HG03457 (cell line): ENCODE results near the gene RNF19B.
"Not testable (repeated sequence)": the region's sequence is repeated elsewhere in the genome, so short reads cannot be mapped to it uniquely, and the experiment has no call there.

ENCODE experiments used
- ATAC-seq: cut with Tn5 transposase; IDR thresholded peaks from one replicate; pipeline ENCODE4 v1.9.1; 2021; ENCODE audit warnings: moderate number of reproducible peaks; ENCODE audit not compliant: unreplicated experiment

RNF19B gene

GRCh38 chr1:32992489-32993323 lies 28.1 kb upstream of the RNF19B start:
- peak; percentile 79 for ATAC-seq

- ATAC-seq = peak; percentile 20
These were observed 27.3 kb upstream of the RNF19B start for GRCh38 chr1:32991819-32992488.

DNA sequence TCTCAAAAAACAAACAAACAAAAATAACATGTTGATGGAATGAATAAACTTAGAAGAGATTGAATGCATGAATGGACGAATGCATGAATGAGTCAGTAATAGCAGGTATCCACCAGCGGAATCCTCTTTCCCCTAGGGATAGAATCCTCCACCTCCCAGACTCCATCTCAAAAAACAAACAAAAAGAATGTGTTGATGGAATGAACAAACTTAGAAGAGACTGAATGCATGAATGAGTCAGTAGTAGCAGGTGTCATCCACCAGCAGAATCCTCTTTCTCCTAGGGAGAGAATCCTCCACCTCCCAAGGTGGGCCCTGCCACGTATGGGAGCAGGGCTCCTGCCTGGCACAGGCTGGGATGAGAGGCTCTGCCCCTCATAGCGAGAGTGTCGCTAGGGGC lies 26.8 kb upstream of the RNF19B start:
- no peak for ATAC-seq

DNA sequence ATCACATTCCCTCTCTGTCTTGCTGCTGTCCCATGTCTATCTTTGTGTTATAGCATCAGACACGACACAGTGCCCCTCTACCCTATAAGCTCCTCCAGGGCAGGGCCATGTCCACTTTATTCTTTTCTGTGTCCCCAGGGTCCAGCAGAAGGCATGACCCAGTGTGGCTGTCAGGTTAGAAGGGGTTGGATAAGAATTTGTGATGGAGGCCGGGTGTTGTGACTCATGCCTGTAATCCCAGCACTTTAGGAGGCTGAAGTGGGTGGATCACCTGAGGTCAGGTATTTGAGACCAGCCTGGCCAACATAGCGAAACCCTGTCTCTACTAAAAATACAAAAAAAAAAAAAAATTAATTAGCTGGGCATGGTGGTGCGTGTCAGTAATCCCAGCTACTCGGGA lies 26.3 kb upstream of the RNF19B start:
- no peak for ATAC-seq

- no peak for ATAC-seq
These were observed 24.8 kb upstream of the RNF19B start for GRCh38 chr1:32989160-32990050.

DNA sequence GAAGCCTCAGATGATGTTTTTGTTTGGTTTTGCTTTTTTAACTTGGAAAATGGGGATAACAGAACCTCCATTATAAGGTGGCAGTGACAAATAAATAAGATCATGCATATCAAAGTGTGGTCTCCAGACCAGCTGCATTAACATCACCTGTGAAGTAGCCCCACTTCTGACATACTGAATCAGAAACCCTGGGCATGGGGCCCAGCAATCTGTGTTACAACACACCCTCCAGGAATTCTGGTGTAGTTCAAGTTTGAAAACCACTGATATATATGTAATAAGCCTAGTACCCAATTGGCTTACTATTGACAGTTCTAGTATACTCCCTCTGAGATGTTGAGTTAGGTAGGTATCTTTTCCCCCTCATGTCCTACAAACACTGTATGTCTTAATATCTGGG lies 24.1 kb upstream of the RNF19B start:
- no peak for ATAC-seq

GRCh38 chr1:32985226-32985625 lies 20.6 kb upstream of the RNF19B start:
- no peak for ATAC-seq

DNA sequence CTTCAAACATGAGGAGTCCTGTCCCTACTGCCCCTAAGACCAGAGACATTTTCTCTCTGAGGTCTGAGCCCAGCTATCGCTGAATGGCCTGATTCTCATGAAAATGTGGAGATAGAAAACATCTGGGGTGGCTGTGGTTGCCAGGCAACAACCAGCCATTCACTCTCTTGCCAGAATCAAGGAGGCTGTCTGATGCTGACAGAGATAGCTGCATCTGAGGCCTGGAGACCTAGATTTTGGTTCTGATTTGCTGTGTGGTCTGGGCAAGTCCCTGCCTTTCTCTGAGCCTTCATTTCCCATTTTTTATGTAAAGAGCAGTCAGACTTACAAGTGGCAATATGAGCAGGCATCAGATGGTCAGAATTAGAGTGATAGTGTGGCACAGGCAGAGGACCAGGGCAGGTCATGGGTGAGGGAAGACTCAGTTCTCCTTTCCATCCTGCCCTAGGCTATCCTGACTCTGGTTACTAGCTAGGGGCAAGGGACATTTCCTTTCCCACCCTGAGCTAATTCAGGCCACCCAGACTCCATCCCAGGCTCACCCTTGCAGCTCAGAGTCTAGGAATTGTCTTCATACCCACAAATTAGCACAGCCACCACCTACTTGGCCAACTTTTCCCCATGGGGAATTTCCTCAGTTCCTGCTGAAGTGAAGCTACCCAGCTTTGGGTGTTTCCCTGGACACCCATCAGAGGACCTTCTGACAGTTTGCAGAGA lies 20.0 kb upstream of the RNF19B start:
- ATAC-seq = no peak

DNA sequence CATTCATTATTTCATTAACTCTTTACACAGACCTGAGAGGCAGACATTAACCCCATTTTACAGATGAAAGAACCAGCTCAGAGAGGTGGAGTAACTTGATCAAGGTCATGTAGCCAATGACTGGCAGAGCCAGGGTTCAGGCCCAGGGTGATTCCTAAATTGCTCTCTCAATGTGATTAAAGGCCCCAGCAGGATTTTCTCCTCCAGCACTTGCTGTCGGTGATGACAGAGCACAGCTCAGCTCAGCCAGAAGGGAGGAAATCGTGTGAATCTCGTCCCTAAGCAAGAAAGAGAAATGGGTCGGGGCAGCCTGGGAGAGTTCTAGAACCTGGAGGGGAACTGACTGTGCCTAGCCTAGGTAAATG lies 19.5 kb upstream of the RNF19B start:
- ATAC-seq = no peak

DNA sequence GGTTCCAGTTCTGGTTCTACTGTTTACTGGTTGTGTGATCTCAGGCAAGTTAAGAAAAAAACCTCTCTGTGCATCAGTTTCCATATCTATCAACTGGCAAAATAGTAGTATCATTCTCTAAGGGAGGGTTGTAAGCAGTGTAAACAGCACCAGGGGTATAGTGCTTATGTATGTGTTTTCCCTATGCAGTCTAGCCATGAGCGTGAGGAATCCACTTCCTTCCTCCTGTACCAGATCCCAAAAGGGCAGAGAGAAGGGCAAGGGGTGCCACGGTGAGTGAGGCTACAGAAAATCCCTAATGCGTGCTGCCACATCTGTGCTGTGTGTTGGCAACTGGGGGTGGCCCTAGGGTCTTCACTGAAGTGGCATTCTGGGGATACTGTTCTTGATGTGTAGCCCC lies 18.4 kb upstream of the RNF19B start:
- no peak for ATAC-seq

- peak; percentile 87 for ATAC-seq
These were observed 16.6 kb upstream of the RNF19B start for GRCh38 chr1:32981003-32981901.

DNA sequence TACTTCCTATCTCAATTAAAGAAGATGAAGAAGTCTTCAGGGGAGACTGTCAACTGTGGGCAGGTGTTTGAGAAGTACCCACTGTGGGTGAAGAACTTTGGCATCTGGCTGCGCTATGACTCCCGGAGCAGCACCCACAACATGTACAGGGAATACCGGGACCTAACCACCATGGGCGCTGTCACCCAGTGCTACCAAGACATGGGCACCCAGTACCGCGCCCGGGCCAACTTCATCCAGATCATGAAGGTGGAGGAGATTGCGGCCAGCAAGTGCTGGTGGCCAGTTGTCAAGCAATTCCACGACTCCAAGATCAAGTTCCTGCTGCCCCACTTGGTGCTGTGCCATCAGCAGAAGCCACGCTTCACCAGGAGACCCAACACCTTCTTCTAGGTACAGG lies 15.5 kb upstream of the RNF19B start:
- ATAC-seq = no peak

DNA sequence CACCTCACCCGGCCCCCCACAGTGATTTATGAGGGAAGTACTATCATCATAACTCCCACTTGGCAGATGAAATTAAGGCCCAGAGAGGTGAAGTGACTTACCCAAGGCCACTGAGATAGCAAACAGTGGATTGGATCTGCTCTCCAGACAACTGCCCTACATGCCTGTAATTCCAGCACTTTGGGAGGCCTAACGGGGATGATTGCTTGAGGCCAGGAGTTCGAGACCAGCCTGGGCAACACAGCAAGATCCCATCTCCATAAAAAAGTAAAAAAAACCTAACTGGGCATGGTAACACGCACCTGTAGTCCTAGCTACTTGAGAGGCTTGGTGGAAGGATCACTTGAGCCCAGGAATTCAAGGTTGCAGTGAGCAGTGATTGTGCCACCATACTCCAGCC lies 14.2 kb upstream of the RNF19B start:
- no peak for ATAC-seq

GRCh38 chr1:32977546-32978087 lies 13.0 kb upstream of the RNF19B start:
- no peak for ATAC-seq

DNA sequence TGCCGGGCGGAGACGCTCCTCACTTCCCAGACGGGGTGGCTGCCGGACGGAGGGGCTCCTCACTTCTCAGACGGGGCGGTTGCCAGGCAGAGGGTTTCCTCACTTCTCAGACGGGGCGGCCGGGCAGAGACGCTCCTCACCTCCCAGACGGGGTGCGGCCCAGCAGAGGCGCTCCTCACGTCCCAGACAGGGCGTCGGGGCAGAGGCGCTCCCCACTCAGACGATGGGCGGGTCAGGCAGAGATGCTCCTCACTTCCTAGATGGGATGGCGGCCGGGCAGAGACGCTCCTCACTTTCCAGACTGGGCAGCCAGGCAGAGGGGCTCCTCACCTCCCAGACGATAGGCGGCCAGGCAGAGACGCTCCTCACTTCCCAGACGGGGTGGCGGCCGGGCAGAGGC lies 10.4 kb upstream of the RNF19B start:
- ATAC-seq = not testable (repeated sequence)

GRCh38 chr1:32973458-32973857 lies 8.8 kb upstream of the RNF19B start:
- not testable (repeated sequence) for ATAC-seq

- no peak for ATAC-seq
These were observed 8.3 kb upstream of the RNF19B start for GRCh38 chr1:32972814-32973428.

DNA sequence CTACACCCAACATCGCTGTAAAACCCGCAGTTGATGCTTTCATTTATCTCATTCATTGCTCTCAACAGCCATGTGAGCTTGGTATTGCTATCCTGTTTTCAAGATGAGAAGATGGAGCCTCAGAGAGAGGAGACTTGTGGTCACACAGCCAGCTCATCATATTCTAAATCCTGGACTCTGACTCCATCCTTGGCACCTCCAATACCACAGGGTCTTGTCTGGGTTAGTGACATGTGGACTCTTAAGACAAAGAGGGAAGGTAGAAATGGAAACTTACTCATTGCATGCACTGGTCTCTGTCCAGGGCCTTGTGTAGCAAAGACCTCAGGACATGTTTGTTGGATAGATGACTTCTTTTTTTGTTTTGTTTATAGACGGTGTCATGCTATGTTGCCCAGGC lies 7.0 kb upstream of the RNF19B start:
- ATAC-seq = no peak

GRCh38 chr1:32971156-32971555 lies 6.5 kb upstream of the RNF19B start:
- no peak for ATAC-seq
